Activated CD4-positive, alpha-beta T cell treated with anti-CD3 and anti-CD28 coated beads, Interleukin-2, Interleukin-4, amounts not matched to agents 100 ng/mL and 50 ng/mL, durations not matched to agents 16 hours and 8 hours (primary cell): ENCODE measurements around the gene CFDP1.

Experiments
- DNase-seq: peaks from one replicate; pipeline ENCODE4 v3.0.0-alpha.2; 2020; ENCODE audit warnings: low spot score

Gene CFDP1

GRCh38 chr16:75250809-75251279, 182.5 kb downstream of the CFDP1 start:
- no peak for DNase-seq

GRCh38 chr16:75250089-75250808, 183.1 kb downstream of the CFDP1 start:
- DNase-seq, result no peak

- DNase-seq, result no peak
Measured at GRCh38 chr16:75249441-75249840, 183.9 kb downstream of the CFDP1 start.

- DNase-seq, result no peak
Measured at GRCh38 chr16:75248536-75249380, 184.5 kb downstream of the CFDP1 start.

GRCh38 chr16:75248142-75248535, 185.2 kb downstream of the CFDP1 start:
- DNase-seq, result no peak

- no peak for DNase-seq
Measured at GRCh38 chr16:75247249-75247648, 186.1 kb downstream of the CFDP1 start.

- no peak for DNase-seq
Measured at GRCh38 chr16:75246504-75247205, 186.6 kb downstream of the CFDP1 start.

GRCh38 chr16:75244844-75245758, 188.2 kb downstream of the CFDP1 start:
- DNase-seq, result no peak

- no peak for DNase-seq
Measured at GRCh38 chr16:75244225-75244809, 189.0 kb downstream of the CFDP1 start.
